ENCODE data around the gene TEK. TPM values are rescaled to one million over a fixed set of nuclear protein-coding genes. Genes with fewer than 3 reads are reported as not detected.
"Not testable (repeated sequence)": the region's sequence is repeated elsewhere in the genome, so short reads cannot be mapped to it uniquely, and the experiment has no call there.

TEK gene
- polyA plus RNA-seq, 1 donor (not counting 4 experiments of a cell fraction or from before 2014, with no cell fraction given) = 0.03 TPM

DNA sequence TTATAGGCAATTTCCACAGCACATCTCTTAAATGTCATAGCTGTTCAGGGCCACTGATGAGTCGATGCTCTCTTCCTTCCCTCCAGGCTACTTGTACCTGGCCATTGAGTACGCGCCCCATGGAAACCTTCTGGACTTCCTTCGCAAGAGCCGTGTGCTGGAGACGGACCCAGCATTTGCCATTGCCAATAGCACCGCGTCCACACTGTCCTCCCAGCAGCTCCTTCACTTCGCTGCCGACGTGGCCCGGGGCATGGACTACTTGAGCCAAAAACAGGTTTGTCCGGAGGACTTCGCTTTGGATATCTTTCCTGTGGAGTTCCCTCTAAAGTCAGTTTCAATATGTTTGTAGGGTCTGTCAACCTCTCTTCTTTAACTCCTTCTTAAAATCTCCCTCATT, 103.6 kb downstream of the TEK start:
- Histone ChIP-seq H3K9me1 (ENCODE audit: control insufficient read depth, extremely low read depth, insufficient read depth, low read length) (no peaks in the 10 kb centered on the region), H3K36me3 (ENCODE audit: control insufficient read depth in 2 of 2, extremely low read depth in 1 of 2, insufficient read depth in 2 of 2, low read length in 2 of 2) (no peaks in the 10 kb centered on the region), H3K79me2 (ENCODE audit: control insufficient read depth, insufficient read depth, low read length) (no peaks in the 10 kb centered on the region), H4K20me1 (ENCODE audit: control insufficient read depth, extremely low read depth, insufficient read depth, low read length) (no peaks in the 10 kb centered on the region), H3K4me2 (ENCODE audit: control insufficient read depth, extremely low read depth, insufficient read depth, low read depth, low read length) (peak overlapping the region; percentile 8), H3K4me1 (ENCODE audit: control insufficient read depth, extremely low read depth, insufficient read depth, low read length) (peaks cover 6% of the 10 kb centered on the region), H3K27me3 (ENCODE audit: control insufficient read depth, extremely low read depth, insufficient read depth, low read length) (peaks cover 9% of the 10 kb centered on the region), H3K9ac (ENCODE audit: control insufficient read depth, extremely low read depth, insufficient read depth, low read length) (no peak overlapping the region), H3K27ac (ENCODE audit: control insufficient read depth, insufficient read depth, low read length) (no peak overlapping the region), H3K9me3 (ENCODE audit: control insufficient read depth, low read depth, low read length) (no peaks in the 10 kb centered on the region), H2AFZ (ENCODE audit: control insufficient read depth, low read length) (no peak overlapping the region), H3K4me3 (ENCODE audit: control insufficient read depth in 2 of 3, extremely low read depth in 1 of 3, insufficient read depth in 2 of 3, low read depth in 1 of 3, low read length in 3 of 3) (no peak overlapping the region)
- no peak for TF ChIP-seq CTCF (optimal IDR thresholded peaks at IDR 0.05 in 1 of 3, IDR thresholded peaks at IDR 0.05 in 1 of 3, conservative IDR thresholded peaks at IDR 0.05 in 1 of 3; ENCODE audit: extremely low read depth in 1 of 3, insufficient read depth in 2 of 3, low read length in 3 of 3)
- TF ChIP-seq EZH2 (IDR thresholded peaks at IDR 0.05; ENCODE audit: low read length) = no peak
- dilution Hi-C loops (cut with MboI; ENCODE audit: extremely low pct_ligation_motif_present, low sequenced_read_pairs) = no loop called here
- FAIRE-seq (no peak), DNase-seq (ENCODE audit: low read depth, low spot score) (no peak)

DNA sequence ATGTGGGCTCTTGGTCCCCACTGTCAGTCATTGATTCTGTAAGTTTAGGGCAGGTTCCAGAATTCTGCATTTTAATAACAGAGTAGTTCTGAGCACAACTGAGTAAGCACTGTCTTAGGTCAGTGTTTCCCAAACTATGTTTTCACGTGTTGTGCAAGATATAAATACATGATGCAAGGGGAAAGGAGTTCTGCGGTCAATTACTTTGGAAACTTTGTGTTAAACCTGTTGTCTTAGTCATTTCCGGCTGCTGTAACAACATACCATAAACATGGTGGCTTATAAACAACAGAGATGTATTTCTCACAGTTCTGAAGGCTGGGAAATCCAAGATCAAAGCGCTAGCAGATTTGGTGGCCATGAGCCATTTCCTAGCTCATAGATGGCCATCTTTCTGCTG, 118.2 kb downstream of the TEK start:
- H3K79me2 ChIP-seq (ENCODE audit: control insufficient read depth, insufficient read depth, low read length) = no peaks in the 10 kb centered on the region
- H3K4me2 ChIP-seq (ENCODE audit: control insufficient read depth, extremely low read depth, insufficient read depth, low read depth, low read length) = no peak overlapping the region
- no peak for TF ChIP-seq CTCF (optimal IDR thresholded peaks at IDR 0.05 in 1 of 3, IDR thresholded peaks at IDR 0.05 in 1 of 3, conservative IDR thresholded peaks at IDR 0.05 in 1 of 3; ENCODE audit: extremely low read depth in 1 of 3, insufficient read depth in 2 of 3, low read length in 3 of 3)
- no peak for TF ChIP-seq EZH2 (IDR thresholded peaks at IDR 0.05; ENCODE audit: low read length)
- no peaks in the 10 kb centered on the region for H3K9me1 ChIP-seq (ENCODE audit: control insufficient read depth, extremely low read depth, insufficient read depth, low read length)
- H3K27me3 ChIP-seq (ENCODE audit: control insufficient read depth, extremely low read depth, insufficient read depth, low read length) = no peaks in the 10 kb centered on the region
- no peak overlapping the region for H3K9ac ChIP-seq (ENCODE audit: control insufficient read depth, extremely low read depth, insufficient read depth, low read length)
- no peaks in the 10 kb centered on the region for H3K4me1 ChIP-seq (ENCODE audit: control insufficient read depth, extremely low read depth, insufficient read depth, low read length)
- H4K20me1 ChIP-seq (ENCODE audit: control insufficient read depth, extremely low read depth, insufficient read depth, low read length) = no peaks in the 10 kb centered on the region
- H3K27ac ChIP-seq (ENCODE audit: control insufficient read depth, insufficient read depth, low read length) = no peak overlapping the region
- FAIRE-seq = no peak
- no peaks in the 10 kb centered on the region for H3K36me3 ChIP-seq (ENCODE audit: control insufficient read depth in 2 of 2, extremely low read depth in 1 of 2, insufficient read depth in 2 of 2, low read length in 2 of 2)
- no peak overlapping the region for H2AFZ ChIP-seq (ENCODE audit: control insufficient read depth, low read length)
- dilution Hi-C loops (cut with MboI; ENCODE audit: extremely low pct_ligation_motif_present, low sequenced_read_pairs) = no loop called here
- no peaks in the 10 kb centered on the region for H3K9me3 ChIP-seq (ENCODE audit: control insufficient read depth, low read depth, low read length)
- no peak for DNase-seq (ENCODE audit: low read depth, low spot score)
- H3K4me3 ChIP-seq (ENCODE audit: control insufficient read depth in 2 of 3, extremely low read depth in 1 of 3, insufficient read depth in 2 of 3, low read depth in 1 of 3, low read length in 3 of 3) = no peak overlapping the region

- H4K20me1 ChIP-seq (ENCODE audit: control insufficient read depth, extremely low read depth, insufficient read depth, low read length); H3K9me1 ChIP-seq (ENCODE audit: control insufficient read depth, extremely low read depth, insufficient read depth, low read length); H3K4me1 ChIP-seq (ENCODE audit: control insufficient read depth, extremely low read depth, insufficient read depth, low read length); H3K36me3 ChIP-seq (ENCODE audit: control insufficient read depth in 2 of 2, extremely low read depth in 1 of 2, insufficient read depth in 2 of 2, low read length in 2 of 2); H2AFZ ChIP-seq (ENCODE audit: control insufficient read depth, low read length); H3K79me2 ChIP-seq (ENCODE audit: control insufficient read depth, insufficient read depth, low read length); DNase-seq (ENCODE audit: low read depth, low spot score); H3K27me3 ChIP-seq (ENCODE audit: control insufficient read depth, extremely low read depth, insufficient read depth, low read length); H3K27ac ChIP-seq (ENCODE audit: control insufficient read depth, insufficient read depth, low read length); dilution Hi-C loops (cut with MboI; ENCODE audit: extremely low pct_ligation_motif_present, low sequenced_read_pairs); H3K4me2 ChIP-seq (ENCODE audit: control insufficient read depth, extremely low read depth, insufficient read depth, low read depth, low read length); H3K9me3 ChIP-seq (ENCODE audit: control insufficient read depth, low read depth, low read length); FAIRE-seq; H3K9ac ChIP-seq (ENCODE audit: control insufficient read depth, extremely low read depth, insufficient read depth, low read length); H3K4me3 ChIP-seq (ENCODE audit: control insufficient read depth in 2 of 3, extremely low read depth in 1 of 3, insufficient read depth in 2 of 3, low read depth in 1 of 3, low read length in 3 of 3): not testable (repeated sequence)
Observed at GRCh38 chr9:27239648-27240047, 130.6 kb downstream of the TEK start.
